Stimulated activated effector memory CD8-positive, alpha-beta T cell treated with anti-CD3 and anti-CD28 coated beads, Interleukin-12 subunit alpha, Interleukin-12 subunit beta, amount 100 ng/mL, for 72 hours (primary cell): ENCODE data around the gene KEL.
A peak's percentile ranks its signal among the peaks of the same experiment; 100 is the strongest.

Experiments used
- ATAC-seq: fragments of 150-1000 bp; cut with Tn5 transposase; 2 replicates; pipeline ENCODE4 v1.10.0; 2021
- DNase-seq, 2 donors: peaks; one replicate each; pipeline ENCODE4 v3.0.0; 2021 to 2022; ENCODE audit warnings: low spot score in 2 of 2
- H3K27ac Mint-ChIP-seq: one replicate; pipeline ENCODE4 v1.8.0; 2022; ENCODE audit warnings: mild to moderate bottlenecking, mixed read lengths
- H3K36me3 Mint-ChIP-seq: one replicate; pipeline ENCODE4 v1.8.0; 2022; ENCODE audit warnings: mild to moderate bottlenecking, mixed read lengths
- H3K4me1 Mint-ChIP-seq: one replicate; pipeline ENCODE4 v1.8.0; 2022; ENCODE audit warnings: mixed read lengths
- H3K4me3 Mint-ChIP-seq: one replicate; pipeline ENCODE4 v1.8.0; 2022; ENCODE audit warnings: mild to moderate bottlenecking, mixed read lengths
- H3K9me3 Mint-ChIP-seq: one replicate; pipeline ENCODE4 v1.8.0; 2022; ENCODE audit warnings: mixed read lengths

KEL gene, protein sequence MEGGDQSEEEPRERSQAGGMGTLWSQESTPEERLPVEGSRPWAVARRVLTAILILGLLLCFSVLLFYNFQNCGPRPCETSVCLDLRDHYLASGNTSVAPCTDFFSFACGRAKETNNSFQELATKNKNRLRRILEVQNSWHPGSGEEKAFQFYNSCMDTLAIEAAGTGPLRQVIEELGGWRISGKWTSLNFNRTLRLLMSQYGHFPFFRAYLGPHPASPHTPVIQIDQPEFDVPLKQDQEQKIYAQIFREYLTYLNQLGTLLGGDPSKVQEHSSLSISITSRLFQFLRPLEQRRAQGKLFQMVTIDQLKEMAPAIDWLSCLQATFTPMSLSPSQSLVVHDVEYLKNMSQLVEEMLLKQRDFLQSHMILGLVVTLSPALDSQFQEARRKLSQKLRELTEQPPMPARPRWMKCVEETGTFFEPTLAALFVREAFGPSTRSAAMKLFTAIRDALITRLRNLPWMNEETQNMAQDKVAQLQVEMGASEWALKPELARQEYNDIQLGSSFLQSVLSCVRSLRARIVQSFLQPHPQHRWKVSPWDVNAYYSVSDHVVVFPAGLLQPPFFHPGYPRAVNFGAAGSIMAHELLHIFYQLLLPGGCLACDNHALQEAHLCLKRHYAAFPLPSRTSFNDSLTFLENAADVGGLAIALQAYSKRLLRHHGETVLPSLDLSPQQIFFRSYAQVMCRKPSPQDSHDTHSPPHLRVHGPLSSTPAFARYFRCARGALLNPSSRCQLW

DNA sequence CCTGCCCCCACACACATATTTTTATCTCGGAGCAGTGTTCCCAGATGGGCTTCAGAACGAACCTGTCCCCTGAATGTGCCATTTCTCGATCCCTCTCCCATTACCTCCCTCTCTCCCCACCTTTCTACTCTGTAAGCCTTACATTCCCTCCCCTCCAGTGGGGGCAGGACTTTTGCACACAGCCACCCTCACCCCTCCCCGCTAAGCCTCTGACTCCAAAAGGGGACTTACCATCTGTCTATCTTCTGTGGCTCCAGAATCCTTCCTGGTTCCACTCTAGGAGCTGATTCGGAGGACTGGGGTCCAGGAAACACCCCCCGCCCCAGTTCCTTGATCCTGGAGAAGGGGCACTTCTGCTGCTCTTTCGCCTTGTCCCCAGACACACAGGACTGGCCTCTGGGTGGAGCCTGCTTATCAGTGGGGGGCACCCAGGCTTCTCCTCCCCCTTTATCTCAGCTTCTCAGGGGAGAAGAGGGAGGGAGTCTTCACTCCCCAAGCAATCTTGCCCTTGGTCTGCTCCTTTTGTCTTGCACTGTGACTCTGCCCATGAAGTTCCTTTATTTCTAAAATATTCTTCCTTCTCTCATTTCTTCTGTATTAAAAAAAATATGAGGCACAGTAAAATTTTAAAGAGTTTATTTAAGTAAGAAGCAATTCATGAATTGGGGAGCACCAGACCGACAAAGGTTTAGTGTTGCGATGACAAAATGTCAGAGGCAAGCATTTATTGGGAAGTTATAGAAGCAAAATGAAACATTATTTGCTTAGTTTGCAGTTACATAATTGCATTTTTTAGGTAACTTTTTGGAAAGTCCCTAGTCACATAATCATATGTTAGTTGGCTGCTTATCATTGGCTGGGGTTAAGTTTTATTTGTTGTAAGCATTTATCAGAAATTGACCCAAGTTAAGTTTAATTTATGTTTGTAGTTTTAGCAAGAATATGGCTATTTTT lies at the start of gene KEL:
TSS of gene KEL (minus strand) at position 391 of the 954 bp plus-strand sequence. CDS start at position 234, 157 bp downstream.
- Mint-ChIP-seq H3K36me3 (no peaks in the 10 kb centered on the region), H3K27ac (no peak within 1 kb of the TSS), H3K9me3 (no peaks in the 10 kb centered on the region), H3K4me1 (peaks cover under 1% of the 10 kb centered on the region), H3K4me3 (no peak within 1 kb of the TSS)
- DNase-seq = no peak
- no peak for ATAC-seq

DNA sequence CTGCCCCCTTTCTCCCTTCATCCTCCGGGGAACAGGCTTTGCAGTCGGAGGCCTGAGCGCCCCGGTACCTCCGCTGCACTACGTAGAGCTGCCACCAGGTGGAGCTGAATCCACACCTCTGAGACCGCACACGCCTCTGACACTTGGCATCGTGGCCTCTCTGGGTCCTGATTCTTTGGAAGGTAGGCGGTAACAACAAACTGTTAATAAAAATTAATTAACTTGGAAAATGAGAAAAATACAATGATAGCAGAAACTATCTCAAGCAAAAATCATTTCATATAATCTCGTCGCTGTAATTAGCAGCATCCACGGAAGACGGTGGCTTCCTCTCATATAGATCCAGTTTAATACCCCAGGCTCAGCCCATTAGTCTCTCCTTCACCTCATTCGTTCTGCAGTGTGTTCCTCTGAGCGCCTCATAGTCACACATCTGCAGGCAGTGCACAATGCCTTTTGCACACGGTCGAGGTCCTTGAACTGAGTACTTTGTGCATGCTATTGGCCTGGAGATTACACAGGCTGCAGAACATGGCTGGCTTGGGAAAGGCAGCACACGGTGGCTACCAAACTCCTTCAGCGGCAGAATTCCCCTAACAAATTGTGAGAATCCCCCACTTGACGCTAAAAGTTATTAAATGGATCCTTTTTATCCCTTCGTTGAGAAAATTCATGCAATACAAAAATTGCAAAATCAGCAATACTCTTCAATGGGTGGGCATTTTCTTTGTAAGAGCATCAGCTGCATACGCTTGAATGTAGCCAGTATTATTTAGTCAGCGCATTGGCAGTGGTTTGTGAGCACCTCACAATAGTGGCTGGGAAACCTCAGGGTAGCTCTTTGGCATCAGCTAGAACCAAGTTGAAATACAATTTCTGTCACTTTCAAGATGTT lies 46.1 kb upstream of the KEL start:
- peak; percentile 90 for ATAC-seq
- Mint-ChIP-seq H3K4me1 (peaks cover 10% of the 10 kb centered on the region), H3K27ac (no peak overlapping the region), H3K36me3 (no peaks in the 10 kb centered on the region), H3K4me3 (no peak overlapping the region), H3K9me3 (no peaks in the 10 kb centered on the region)
- DNase-seq = peak; percentile 79 to 92

DNA sequence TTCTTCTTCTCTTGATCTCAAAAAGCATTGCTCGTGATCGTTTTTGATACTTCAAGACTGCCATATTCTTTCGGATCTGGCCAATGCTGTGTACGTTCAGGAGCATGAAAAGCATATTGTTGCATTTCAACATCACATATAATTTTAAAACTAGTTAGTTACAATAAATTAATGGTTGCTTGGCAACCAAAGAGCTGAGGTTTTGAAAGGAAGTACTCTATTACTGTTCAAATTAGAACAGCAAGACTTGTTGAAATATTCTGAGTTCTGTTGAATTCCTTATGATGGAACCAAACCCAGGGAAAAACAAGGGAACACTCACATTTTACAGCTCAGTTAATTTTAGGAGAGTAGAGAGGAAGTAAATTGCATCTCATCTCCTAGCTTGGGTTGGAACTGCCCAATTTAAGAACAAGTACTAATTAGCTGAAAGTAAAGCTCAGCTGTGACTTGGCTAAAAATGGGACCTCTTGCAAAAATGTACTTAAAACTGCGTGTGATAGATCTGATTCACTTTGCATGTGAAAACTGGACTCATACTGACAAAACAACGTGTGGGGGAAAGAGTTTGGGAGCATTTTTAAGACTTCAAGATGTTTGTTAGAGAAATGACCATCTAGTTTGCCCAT lies 43.6 kb upstream of the KEL start:
- no peak overlapping the region for H3K4me3 Mint-ChIP-seq

DNA sequence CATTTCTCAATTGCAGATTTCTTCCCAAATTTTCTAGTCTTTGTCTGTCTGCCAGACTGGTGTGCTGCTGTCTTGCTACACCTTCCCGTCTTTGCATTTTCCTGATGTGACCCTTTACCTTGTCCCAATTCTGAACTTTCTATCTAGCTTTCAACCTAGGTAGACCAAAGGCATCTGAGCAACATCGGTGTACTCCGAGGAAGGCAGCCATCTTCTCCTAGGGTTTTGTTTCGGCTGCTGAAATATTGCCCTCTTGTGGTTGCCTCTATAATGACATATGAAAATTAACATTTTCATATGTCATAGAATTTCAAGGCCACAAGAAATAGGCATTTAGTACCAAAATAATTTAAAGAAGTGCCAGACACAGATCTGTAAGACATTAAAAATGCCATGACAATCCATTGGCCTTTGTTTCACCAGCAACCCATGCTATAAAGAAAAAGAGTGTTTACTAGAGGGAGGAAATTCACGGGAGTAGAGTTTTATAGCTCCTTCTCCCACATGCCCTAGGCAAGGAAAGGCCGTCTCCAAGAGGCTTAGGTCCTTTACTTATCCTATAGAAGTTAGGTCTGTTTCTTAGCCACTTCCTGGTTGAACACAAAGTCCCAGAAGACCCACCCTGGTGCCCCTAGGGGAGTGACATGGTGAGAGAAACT lies 41.4 kb upstream of the KEL start:
- Mint-ChIP-seq H3K4me3 (peak overlapping the region; percentile 60), H3K36me3 (no peaks in the 10 kb centered on the region), H3K4me1 (peaks cover 14% of the 10 kb centered on the region), H3K9me3 (no peaks in the 10 kb centered on the region), H3K27ac (peak overlapping the region; percentile 48)
- peak; percentile 74 for ATAC-seq
- no peak for DNase-seq

More for the DNA sequence above, 43.6 kb upstream of the KEL start:
- H3K9me3 Mint-ChIP-seq = no peaks in the 10 kb centered on the region
- no peak for ATAC-seq
- DNase-seq = no peak
- H3K27ac Mint-ChIP-seq = no peak overlapping the region
- H3K4me1 Mint-ChIP-seq = peaks cover 14% of the 10 kb centered on the region
- H3K36me3 Mint-ChIP-seq = no peaks in the 10 kb centered on the region

DNA sequence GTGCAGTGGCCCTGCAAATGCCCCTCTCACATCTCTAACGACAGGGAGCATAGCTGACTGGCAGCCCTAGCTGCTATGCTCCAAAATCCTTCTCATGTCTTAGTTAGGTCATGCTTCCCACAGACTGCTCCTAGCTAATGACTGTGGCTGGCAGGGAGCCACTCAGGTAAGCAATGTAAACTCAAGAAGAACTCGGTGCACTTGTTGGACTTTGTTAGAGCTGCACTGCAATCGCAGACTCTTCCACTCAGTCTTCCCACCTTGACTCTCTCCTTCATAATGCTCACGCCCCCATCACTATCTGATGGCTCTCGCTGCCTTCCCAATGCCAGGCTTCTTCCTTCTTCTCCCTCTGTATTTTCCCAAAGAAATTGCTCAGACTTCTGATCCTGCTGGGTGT lies 40.7 kb upstream of the KEL start:
- Mint-ChIP-seq H3K36me3 (no peaks in the 10 kb centered on the region), H3K9me3 (no peaks in the 10 kb centered on the region), H3K27ac (peak overlapping the region; percentile 48), H3K4me3 (peak overlapping the region; percentile 60), H3K4me1 (peaks cover 11% of the 10 kb centered on the region)
- ATAC-seq (no peak), DNase-seq (no peak)

DNA sequence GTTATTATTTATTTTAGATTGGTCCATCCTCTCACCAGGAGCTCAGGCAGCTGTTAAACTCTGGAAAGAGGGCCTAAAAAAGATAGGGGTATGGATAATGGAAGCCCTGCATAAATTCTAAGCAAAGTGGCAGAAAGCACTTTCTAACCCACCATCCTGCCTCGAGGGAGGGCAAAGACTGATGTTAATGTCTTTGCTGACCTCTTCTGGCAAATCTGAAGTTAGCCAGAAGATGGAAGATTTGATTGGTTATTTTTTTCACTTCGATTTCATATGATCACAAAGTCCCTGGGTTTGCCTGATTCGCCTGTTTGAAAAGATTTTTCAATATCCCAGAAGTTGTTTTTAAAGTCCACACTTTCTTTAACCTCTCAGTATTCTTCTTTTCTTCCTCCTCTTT lies 39.9 kb upstream of the KEL start:
- Mint-ChIP-seq H3K4me1 (peaks cover 8% of the 10 kb centered on the region), H3K9me3 (no peaks in the 10 kb centered on the region), H3K4me3 (no peak overlapping the region), H3K27ac (no peak overlapping the region), H3K36me3 (no peaks in the 10 kb centered on the region)
- ATAC-seq = no peak
- DNase-seq = no peak

DNA sequence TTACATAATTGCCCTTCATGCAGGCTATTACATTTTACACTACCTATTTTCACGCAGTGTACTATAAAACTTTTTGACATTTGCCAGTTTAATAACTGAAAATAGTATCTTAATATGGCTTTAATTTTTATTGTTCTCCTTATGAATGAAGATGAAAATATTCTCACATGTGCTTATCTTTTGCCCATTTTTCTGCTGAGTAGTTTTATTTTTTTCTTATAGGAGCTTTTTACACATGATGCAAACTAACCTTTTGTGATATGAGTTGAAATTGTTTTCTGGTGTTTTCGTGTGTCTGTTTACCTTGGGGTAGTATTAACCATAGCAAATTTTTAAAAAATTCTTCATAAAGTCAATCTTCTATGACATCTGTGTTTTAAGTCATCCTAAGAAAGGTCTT lies 38.5 kb upstream of the KEL start:
- no peaks in the 10 kb centered on the region for H3K36me3 Mint-ChIP-seq
- no peaks in the 10 kb centered on the region for H3K9me3 Mint-ChIP-seq
- no peak for DNase-seq
- H3K4me3 Mint-ChIP-seq = no peak overlapping the region
- H3K4me1 Mint-ChIP-seq = peaks cover 8% of the 10 kb centered on the region
- no peak overlapping the region for H3K27ac Mint-ChIP-seq
- no peak for ATAC-seq

DNA sequence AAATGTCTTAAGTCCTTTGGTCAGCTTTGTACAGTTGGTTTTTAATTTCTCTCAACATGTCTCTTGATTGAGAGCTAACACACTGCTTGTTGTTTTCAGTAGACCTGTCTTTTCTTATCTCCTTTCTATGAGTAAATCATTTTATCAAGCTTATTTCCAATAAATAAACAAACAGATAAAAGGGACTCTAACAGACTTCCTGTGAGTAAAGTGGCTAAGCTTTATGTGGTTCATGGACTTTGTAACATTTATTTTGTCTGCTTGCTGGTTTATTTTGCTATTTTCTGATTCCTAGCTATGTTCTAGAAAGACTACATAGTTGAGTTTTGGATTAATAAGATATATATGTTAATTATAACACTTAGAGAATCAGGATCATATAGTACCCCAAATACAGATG lies 37.6 kb upstream of the KEL start:
- DNase-seq (no peak), ATAC-seq (no peak)
- H3K36me3 Mint-ChIP-seq = no peaks in the 10 kb centered on the region
- H3K9me3 Mint-ChIP-seq = no peaks in the 10 kb centered on the region
- no peak overlapping the region for H3K4me3 Mint-ChIP-seq
- no peak overlapping the region for H3K27ac Mint-ChIP-seq
- H3K4me1 Mint-ChIP-seq = peaks cover 8% of the 10 kb centered on the region

DNA sequence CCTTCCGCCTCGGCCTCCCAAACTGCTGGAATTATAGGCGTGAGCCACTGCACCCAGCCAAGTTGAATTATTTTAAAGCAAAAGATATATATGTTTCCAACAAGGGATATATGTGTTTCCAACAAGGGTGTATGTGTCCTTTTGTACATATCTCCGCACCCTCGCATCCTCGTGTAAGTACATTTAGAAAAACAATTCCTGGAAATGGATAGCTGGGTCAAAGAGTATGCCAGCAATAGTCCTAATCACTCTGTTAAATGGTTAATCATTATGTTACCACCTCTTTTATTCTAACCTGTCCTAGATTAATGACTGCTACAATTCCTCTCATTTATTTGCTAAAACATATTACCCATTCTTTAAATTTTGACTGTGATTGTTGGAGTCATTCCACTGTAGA lies 36.8 kb upstream of the KEL start:
- H3K4me3 Mint-ChIP-seq = no peak overlapping the region

DNA sequence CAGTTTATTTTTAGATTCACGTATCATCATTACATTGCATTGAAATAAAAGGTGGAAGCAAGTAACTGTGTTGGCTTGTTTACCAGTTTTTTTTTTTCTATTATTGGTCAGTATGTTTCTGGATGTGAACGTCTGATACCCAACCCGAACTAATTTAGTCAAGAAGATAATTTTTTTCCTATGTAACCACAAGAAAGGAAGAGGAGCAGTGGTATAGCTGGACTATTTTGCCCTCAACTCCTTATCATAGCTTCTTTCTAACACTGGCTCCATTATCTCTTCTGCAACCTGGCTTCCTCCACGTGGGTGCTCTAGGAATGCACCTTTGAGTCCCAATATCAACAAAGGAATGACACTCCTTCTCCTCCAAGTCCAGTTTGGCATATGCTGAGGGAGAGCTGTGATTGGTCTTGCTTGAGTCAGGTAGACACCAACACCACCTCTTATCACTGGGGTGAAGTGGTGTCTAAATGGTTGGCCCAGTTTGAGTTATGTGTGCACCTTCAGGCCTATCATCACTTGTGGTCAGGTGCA lies 35.4 kb upstream of the KEL start:
- no peaks in the 10 kb centered on the region for H3K36me3 Mint-ChIP-seq
- H3K4me1 Mint-ChIP-seq = no peaks in the 10 kb centered on the region
- no peaks in the 10 kb centered on the region for H3K9me3 Mint-ChIP-seq
- DNase-seq (no peak), ATAC-seq (no peak)
- H3K27ac Mint-ChIP-seq = no peak overlapping the region
- no peak overlapping the region for H3K4me3 Mint-ChIP-seq

More for the DNA sequence above, 36.8 kb upstream of the KEL start:
- H3K4me1 Mint-ChIP-seq = peaks cover 8% of the 10 kb centered on the region
- H3K36me3 Mint-ChIP-seq = no peaks in the 10 kb centered on the region
- H3K27ac Mint-ChIP-seq = no peak overlapping the region
- ATAC-seq = no peak
- no peaks in the 10 kb centered on the region for H3K9me3 Mint-ChIP-seq
- no peak for DNase-seq

DNA sequence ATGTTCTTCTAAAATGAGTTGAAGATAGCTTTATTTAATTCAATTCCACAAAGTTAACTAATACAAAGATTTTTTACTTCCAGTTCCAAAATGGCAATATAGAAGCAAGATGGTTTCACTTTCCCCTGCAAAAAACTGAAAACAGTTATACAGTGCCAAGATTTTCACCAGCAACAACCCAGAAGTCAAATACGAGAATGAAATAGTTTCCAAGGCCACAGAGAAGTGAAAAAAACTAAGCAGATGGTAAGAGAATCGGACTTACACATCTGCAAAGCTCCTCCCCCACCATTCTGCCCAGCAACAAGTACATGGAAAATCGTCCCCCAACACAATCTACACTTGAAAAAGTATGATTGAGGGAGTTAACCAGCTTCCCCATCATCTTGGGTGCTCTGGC lies 30.3 kb upstream of the KEL start:
- H3K27ac Mint-ChIP-seq = no peak overlapping the region
- no peaks in the 10 kb centered on the region for H3K9me3 Mint-ChIP-seq
- no peak overlapping the region for H3K4me3 Mint-ChIP-seq
- no peaks in the 10 kb centered on the region for H3K36me3 Mint-ChIP-seq
- H3K4me1 Mint-ChIP-seq = no peaks in the 10 kb centered on the region
- ATAC-seq (no peak), DNase-seq (no peak)

DNA sequence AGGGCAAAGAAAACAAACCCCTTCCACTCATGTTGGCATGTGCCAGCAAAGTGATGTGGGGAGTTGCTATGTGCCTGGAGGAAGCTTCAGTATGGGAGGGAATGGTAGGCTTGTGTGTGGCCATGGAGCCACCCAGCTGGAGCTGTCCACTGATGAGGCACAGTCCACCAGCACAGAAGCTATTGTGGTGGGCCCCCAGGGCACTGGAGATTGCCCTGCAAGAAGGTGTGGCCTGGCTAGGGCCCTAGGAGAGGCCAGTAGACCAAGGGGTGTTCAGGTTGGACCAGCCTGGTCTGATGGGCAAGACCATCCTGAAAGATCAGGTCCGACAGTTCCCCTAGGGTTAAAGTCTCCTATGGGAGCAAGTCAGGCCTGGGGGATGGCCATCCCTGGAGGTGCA lies 22.1 kb upstream of the KEL start:
- Mint-ChIP-seq H3K4me3 (no peak overlapping the region), H3K9me3 (no peaks in the 10 kb centered on the region), H3K36me3 (no peaks in the 10 kb centered on the region), H3K27ac (no peak overlapping the region), H3K4me1 (no peaks in the 10 kb centered on the region)
- ATAC-seq (no peak), DNase-seq (no peak)

DNA sequence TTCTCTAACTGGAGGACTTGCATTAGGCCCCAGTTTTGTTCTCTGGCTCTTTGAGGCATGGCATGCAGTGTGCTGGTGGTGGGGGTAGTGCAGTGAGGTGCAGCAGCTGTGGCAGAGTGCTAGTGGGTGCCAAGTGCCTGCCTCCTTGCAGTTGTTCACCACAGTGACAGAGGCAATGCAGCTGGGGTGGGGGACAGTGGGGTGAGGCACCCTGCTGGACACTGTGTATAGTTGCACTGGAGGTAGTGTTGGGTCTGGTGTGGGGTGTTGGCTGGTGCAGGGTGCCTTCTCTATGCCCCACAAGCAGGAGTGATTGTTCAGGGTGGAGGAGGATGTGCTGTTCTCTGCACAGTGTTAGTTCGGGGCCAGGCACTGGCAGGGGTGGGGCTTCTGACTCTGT lies 21.7 kb upstream of the KEL start:
- no peak overlapping the region for H3K27ac Mint-ChIP-seq
- H3K9me3 Mint-ChIP-seq = no peaks in the 10 kb centered on the region
- H3K4me1 Mint-ChIP-seq = no peaks in the 10 kb centered on the region
- H3K36me3 Mint-ChIP-seq = no peaks in the 10 kb centered on the region
- no peak overlapping the region for H3K4me3 Mint-ChIP-seq
- peak; percentile 45 for ATAC-seq
- no peak for DNase-seq
